ENCODE measurements around the gene CASP6.
A peak's percentile ranks its signal among the peaks of the same experiment; 100 is the strongest.

The CASP6 gene

DNA sequence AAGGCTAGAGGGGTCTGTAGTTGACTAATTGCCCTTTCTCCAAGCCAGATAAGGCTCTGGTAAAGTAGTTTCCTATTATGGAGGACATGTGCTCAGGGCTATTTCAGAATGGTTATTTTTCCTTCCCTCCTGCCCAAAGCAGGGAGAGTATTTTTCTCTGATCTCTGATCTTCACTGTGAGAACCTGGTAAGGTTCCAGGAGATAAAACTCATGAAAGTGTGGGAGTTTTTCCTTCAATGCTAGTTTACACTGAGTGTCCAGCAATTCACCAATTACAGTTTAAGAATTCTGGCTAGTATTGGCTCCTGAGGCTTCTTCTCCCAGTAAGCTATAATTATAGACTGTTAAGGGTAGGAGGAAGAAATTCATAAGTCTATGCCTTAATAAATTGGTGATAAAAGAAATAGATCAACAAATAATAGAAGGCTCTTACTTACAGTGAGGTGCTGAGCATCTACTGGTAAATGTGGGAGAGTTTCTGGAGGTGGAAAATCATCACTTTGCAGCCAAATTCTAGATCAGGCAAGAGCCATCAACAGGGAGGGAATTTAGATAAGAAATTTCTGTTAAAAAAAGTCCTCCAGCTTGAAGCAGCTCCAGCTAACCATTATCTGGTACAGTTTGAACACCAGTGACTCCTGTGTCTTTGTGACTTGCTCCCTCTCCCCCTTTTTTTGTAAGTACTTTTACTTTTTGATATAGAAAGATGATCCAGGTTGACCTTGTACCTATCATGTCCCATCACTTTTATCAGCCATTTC is 30.9 kb downstream of the CASP6 start:
- DNase-seq (ENCODE audit: low read depth, low spot score): no peak

DNA sequence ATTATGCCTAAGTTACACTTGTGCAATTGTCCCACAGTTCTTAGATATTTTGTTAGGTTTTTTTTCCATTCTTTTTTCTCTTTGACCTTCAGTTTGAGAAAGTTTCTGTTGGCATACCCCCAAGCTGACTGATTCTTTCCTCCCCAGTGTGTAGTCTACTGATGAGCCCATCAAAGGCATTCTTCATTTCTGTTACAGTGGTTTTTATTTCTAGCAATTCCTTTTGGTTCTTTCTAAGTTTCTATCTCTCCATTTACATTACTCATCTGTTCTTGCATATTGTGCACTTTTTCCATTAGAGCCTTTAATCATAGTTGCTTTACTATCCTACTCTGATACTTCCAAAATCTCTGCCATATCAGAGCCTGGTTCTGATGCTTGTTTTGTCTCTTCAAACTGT is 31.9 kb downstream of the CASP6 start:
- no peak for DNase-seq (ENCODE audit: low read depth, low spot score)

DNA sequence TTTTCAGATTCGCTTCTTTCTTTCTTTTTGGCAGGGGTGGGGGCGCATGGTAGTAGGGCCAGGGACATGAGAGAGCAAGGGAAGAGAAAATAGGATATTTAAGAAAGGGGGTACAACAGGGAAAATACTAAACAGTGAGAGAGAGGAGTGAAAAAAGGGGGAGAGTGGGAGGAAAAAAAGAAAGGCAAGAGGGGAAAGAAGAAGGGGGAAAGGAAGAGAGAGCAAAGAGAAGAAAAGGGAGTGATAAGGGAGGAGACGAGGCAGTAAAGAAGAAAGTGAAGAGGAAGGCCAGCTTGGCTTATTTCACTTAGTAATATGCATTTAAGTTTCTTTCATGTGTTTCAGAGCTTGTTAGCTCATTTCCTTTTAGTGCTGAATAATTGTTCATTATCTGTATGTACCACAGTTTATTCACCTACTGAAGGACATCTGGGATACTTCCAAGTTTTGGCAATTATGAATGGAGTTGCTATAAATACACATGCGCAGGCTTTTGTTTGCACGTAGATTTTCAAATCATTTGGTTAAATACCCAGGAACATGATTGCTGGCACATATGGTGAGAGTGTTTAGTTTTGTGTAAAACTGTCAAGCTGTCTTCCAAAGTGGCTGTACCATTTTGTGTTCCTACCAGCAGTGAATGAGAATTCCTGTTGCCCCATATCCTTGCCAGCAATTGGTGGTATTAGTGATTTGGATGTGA is 37.3 kb downstream of the CASP6 start:
- no peak for DNase-seq (ENCODE audit: low read depth, low spot score)

DNA sequence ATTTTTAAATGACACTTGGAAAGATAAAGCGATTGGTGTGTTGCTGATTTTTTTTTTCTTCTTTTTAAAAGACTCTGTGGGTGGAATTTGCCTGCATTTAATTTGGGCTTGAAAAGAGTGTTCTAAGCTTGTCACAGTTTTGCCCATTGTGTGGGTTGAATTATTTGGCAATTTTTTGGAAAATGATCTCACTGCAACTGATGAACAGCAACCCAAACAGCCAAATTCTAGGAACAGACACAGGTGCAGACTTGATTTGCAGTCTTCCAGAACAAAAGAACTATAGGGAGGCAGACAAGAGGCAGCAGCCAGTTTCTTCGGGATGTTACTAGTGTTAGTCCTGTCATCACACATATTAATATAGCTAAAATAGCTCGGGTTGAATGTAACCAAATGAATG is 40.5 kb downstream of the CASP6 start:
- no peak for DNase-seq (ENCODE audit: low read depth, low spot score)

DNA sequence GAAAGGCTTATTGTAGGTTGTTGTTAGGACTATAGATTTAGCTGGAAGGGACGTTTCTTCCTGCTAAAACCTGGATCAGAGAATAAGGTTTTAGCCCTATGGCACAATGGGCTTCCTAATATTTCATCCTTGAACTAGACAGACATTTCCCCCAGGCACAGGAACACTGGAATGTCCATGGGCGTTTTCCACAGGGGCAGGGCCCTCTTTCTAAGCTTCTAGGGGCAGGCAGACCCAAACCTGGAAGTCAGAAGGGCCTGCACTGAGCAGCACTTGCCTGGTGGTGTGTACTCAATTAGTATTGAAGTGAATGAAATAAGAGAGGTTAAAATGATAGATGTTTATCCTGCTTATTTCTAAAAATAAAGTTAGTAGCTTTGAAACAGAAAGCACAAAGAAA is 41.1 kb downstream of the CASP6 start:
- no peak for DNase-seq (ENCODE audit: low read depth, low spot score)

DNA sequence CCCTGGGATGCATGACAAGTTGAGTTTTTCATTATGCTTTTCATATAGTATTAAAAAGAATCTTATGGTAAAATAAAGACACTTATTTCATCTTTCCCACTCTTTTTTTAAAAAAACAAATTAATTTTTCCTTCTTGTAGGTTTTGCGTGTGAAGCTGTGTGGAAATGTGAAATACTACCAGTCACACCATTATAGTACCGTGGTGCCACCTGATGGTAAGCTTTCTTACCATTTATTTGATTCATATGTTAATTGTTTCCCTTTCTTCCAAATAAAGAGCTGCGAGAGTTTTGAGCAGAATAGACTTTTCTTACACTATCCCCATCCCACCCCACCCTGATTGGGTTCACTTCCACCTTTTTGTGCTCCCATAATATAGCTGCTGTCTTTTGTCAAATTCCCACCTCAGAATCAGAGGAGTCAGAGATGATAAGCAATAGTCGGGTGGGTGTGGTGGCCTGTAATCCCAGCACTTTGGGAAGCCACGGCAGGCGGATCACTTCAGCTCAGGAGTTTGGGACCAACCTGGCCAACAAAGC is 44.3 kb downstream of the CASP6 start:
- DNase-seq (ENCODE audit: low read depth, low spot score): no peak

DNA sequence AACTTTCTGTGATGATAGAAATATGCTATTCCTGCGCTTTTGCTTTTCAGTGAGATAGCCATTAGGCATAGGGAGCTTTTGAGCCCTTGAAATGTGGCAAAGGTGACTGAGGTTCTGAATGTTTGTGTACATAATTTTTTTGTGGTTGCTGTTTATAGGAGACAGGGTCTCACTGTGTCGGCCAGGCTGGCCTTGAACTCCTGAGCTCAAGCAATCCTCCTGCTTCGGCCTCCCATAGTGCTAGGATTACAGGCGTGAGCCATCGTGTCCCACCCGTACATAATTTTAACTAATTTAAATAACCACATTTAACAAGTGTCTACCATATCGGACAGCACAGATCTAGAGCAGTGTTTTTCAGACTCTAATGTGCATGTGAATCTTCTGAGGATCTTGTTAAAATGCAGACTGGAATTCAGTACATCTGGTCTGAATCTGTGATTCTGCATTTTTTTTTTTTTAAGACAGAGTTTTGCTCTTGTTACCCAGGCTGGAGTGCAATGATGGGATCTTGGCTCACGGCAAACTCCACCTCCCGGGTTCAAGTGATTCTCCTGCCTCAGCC is 45.3 kb downstream of the CASP6 start:
- DNase-seq (ENCODE audit: low read depth, low spot score): no peak

DNA sequence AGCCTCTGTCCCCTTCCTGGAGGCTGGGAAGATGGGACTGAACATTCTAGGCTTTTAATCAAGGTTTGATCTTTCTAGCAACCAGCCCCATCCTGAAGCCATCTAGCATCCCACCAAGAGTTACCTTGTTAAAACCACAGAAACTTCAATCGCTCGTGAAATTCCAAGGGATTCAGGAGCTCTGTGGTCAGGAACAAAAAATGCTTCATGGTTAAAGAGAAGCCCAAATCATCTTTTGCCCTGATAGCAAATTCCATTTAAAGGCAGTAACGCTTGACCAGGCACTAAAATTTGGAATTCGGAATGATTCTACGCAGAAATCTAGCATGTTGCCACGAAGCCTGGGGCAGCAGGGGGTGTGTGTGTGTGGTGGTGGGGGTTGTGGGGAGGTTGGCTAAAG is 47.8 kb downstream of the CASP6 start:
- DNase-seq (ENCODE audit: low read depth, low spot score): no peak

DNA sequence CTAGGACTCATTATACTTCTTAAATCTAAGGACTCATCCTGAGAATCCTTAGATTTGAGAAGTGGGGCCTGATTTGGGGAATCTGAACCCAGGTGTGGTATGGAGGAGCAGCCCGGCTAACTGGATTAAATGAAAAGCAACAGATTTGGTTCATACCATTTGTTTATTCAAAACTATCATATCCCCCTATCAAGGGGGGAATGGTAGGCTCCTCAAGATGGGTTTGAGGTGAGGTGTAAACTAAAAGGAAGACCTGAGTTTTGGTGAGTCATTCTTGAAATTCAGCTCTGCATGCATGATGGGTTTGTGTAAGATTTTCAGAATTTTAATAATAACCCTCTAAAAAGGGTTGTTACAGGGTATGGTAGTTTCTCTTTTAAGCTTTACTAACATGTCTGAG is 53.4 kb downstream of the CASP6 start:
- no peak for DNase-seq (ENCODE audit: low read depth, low spot score)

DNA sequence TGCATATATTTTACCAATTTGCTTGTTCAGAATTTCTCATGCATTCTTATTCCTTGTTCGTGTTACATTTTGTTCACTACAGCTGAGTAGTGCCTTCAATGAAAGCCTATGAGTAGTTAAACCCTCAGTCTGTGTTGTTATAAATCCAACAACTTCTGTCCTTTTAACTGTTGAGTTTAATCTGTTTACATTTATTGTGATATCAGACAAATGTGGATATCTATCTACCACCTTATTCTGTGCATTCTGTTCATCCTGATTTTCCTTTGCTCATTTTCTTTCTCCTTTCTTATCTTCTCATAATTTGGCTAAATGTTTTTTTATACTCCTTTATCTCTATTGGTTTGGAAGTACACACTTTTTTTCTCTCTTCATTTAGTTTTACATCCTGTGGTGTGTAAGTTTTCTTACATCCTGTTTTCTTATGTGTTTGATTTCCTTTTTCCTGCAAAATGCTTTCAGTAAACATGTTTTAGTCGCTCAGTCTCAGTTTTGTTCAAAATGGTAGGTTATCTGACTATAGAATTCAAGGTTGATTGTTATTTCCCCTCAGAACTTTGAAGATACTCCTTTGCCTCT is 54.2 kb downstream of the CASP6 start:
- no peak for DNase-seq (ENCODE audit: low read depth, low spot score)

DNA sequence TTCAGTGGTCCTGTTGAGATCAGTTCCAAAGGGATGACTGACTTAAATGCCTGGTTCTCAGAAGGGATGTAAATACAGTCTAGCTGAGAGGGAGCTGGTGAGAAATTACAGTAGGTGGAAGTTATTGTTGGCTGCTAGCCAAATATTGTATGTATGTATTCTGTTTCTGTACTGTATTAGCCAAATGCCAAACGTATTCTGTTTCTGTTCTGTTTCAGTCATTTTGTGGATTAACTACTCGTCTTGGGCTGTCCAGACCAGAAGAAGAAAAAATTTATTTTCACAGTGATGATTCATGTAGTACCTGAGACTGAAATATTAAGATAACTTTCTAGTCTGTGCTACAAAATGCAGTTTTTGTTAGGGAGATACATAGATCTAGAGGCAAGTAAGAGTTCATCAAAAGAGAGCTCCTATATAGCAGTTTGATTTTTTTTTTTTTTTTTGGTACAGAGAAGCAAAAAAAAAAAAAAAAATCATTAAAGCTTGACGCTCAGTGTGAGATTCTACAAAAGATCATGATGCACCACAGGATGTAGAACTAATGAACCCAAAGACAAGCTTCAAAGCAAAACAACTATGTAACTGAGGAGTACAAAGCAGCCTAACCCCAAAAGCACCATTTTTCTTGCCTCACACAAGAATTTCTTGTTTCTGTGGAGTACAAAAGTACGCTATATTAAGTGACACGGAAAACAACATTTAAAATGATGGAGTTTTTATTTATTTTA is 54.8 kb downstream of the CASP6 start:
- peak; percentile 8 for DNase-seq (ENCODE audit: low read depth, low spot score)

DNA sequence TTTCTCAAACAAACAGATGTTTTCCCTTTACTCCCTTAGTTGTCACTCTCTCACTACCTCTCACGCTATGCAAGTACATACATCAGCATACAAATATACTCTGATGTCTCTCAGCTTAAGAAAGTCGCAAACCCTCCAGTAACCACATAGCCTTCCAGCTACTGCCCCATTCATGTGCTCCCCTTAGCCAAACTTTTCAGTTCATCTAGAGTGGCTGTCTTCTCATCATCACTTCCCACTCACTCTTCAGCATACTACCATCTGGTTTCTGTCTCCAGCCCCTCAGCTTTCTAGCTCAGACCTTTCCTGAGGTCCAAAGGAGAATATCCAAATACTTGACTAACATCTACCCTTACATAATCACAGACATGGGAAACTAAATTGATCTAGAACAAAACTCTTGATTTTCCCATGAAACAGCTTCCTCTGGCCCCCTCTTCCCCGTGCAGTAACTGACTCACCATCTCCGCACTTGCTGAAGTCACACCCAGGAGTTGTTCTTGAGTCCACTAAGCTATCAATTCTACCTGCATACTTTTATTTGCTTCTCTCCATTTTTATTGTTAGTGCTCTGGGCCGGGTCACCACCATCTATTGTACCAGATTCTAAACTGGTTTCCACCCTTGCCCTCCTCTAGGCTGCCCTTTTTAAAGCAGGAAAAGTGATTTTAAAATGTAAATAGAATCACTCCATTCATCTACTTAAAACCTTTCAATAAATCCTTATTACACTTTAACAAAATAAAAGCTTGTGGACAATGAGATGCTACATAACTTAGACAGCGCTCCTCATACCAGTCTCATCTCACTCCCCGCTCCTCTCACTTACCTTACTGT is 57.2 kb downstream of the CASP6 start:
- no peak for DNase-seq (ENCODE audit: low read depth, low spot score)

DNA sequence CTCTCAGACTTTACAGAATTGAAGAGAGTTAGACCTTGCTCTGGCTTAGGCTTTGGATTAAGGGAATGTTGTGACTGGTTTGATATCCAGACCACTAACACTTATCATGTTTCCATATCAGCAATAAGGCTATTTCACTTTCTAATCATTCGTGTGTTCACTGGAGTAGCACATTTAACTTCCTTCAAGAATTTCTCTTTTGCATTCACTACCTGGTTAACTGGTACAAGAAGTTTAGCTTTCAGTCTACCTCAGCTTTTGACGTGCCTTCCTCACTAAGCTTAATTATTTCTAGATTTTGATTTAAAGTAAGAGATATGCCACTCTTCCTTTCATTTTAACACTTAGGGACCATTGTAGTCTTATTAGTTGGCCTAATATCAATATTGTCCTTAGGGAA is 62.6 kb downstream of the CASP6 start:
- DNase-seq (ENCODE audit: low read depth, low spot score): no peak

All from brain pericyte (primary cell).